ENCODE data around the gene USH2A.

GRCh38 chr1:215677112-215677511 is 746.1 kb downstream of the USH2A start:
- TF ChIP-seq, protein P1, sequence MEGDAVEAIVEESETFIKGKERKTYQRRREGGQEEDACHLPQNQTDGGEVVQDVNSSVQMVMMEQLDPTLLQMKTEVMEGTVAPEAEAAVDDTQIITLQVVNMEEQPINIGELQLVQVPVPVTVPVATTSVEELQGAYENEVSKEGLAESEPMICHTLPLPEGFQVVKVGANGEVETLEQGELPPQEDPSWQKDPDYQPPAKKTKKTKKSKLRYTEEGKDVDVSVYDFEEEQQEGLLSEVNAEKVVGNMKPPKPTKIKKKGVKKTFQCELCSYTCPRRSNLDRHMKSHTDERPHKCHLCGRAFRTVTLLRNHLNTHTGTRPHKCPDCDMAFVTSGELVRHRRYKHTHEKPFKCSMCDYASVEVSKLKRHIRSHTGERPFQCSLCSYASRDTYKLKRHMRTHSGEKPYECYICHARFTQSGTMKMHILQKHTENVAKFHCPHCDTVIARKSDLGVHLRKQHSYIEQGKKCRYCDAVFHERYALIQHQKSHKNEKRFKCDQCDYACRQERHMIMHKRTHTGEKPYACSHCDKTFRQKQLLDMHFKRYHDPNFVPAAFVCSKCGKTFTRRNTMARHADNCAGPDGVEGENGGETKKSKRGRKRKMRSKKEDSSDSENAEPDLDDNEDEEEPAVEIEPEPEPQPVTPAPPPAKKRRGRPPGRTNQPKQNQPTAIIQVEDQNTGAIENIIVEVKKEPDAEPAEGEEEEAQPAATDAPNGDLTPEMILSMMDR (IDR thresholded peaks at IDR 0.05), result no peak
- TF ChIP-seq POLR2A (IDR thresholded peaks at IDR 0.05), result no peak
- no peak for TF ChIP-seq EP300 (IDR thresholded peaks at IDR 0.05)

Data from tibial nerve (tissue), 4 donors.